Gastroesophageal sphincter (tissue), 3 donors: ENCODE data around the gene RNF126.

Experiments used
- POLR2AphosphoS5 ChIP-seq: sonication (generic); formaldehyde crosslinking; IDR thresholded peaks from one replicate; pipeline ENCODE4 v1.6.1; 2017; ENCODE audit warnings: antibody characterized with exemption
- TF ChIP-seq, protein P1 (sequence below), 4 experiments: fragments of 200-600 bp in 2 of 4; fragments of 450-650 bp in 2 of 4; sonication (generic) in 1 of 4; IDR thresholded peaks; one replicate each; pipeline ENCODE4 v1.5.1; 2017 to 2019; ENCODE audit warnings: antibody characterized with exemption in 4 of 4, mild to moderate bottlenecking in 2 of 4, moderate library complexity in 2 of 4

DNA sequence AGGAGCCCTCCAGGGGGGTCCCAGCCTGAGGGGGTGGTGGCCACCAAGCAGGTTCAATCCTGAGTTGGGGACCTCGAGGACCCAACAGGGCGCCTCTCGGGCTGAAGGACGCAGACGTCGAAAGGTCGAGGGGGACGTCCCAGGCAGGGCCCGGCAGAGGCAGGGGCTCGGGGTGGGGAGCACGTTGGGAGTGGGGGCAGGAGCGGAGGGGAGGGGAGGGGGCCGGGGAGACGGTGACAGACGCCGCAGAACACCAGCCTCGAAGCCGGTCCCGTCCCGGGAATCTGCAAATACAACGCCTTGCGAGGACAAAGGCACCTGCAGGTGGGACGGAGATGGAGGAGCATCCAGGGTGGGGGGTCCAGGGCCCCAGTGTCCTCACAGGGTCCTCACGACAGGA, 19.3 kb downstream of the RNF126 start:
- no peak for TF ChIP-seq POLR2AphosphoS5
- TF ChIP-seq, protein P1, sequence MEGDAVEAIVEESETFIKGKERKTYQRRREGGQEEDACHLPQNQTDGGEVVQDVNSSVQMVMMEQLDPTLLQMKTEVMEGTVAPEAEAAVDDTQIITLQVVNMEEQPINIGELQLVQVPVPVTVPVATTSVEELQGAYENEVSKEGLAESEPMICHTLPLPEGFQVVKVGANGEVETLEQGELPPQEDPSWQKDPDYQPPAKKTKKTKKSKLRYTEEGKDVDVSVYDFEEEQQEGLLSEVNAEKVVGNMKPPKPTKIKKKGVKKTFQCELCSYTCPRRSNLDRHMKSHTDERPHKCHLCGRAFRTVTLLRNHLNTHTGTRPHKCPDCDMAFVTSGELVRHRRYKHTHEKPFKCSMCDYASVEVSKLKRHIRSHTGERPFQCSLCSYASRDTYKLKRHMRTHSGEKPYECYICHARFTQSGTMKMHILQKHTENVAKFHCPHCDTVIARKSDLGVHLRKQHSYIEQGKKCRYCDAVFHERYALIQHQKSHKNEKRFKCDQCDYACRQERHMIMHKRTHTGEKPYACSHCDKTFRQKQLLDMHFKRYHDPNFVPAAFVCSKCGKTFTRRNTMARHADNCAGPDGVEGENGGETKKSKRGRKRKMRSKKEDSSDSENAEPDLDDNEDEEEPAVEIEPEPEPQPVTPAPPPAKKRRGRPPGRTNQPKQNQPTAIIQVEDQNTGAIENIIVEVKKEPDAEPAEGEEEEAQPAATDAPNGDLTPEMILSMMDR (IDR thresholded peaks at IDR 0.05) = no peak
